Calu3 (cell line): ENCODE results near the gene DNAH9. TPM values are rescaled to one million over a fixed set of nuclear protein-coding genes. Genes with fewer than 3 reads are reported as not detected.

ENCODE experiments used
- BruUV-seq: library from RNA; stranded (reverse); fragments of 400-500 nt; replicated peaks from 2 replicates; lab custom pipeline; 2021; lab: Mats Ljungman, UMichigan
- CTCF ChIA-PET: fragments of 300-600 bp; sonication (Branson Sonifier 250); formaldehyde crosslinking; loops from one replicate; lab custom pipeline; 2022; ENCODE audit warnings: antibody characterized with exemption; lab: Charles Lee
- DNase-seq: peaks from one replicate; pipeline ENCODE4 v3.0.0; 2022
- H3K27ac Mint-ChIP-seq: one replicate; pipeline ENCODE4 v1.8.0; 2022; ENCODE audit warnings: mixed read lengths; ENCODE audit not compliant: unreplicated experiment
- H3K27me3 Mint-ChIP-seq: one replicate; pipeline ENCODE4 v1.8.0; 2022; ENCODE audit warnings: mixed read lengths; ENCODE audit not compliant: unreplicated experiment
- H3K36me3 Mint-ChIP-seq: one replicate; pipeline ENCODE4 v1.8.0; 2022; ENCODE audit warnings: mild to moderate bottlenecking, moderate library complexity, mixed read lengths; ENCODE audit not compliant: insufficient read depth, unreplicated experiment
- H3K4me1 Mint-ChIP-seq: one replicate; pipeline ENCODE4 v1.8.0; 2022; ENCODE audit warnings: mild to moderate bottlenecking, low read depth, mixed read lengths; ENCODE audit not compliant: unreplicated experiment
- H3K4me3 Mint-ChIP-seq: one replicate; pipeline ENCODE4 v1.8.0; 2022; ENCODE audit warnings: mild to moderate bottlenecking, low read depth, moderate library complexity, mixed read lengths; ENCODE audit not compliant: unreplicated experiment
- H3K9me3 Mint-ChIP-seq: one replicate; pipeline ENCODE4 v1.8.0; 2022; ENCODE audit warnings: low read depth, mixed read lengths; ENCODE audit not compliant: unreplicated experiment
- CTCF ChIP-seq: fragments of 200-600 bp; IDR thresholded peaks from one replicate; pipeline ENCODE4 v1.8.0; 2022; ENCODE audit warnings: antibody characterized with exemption; ENCODE audit not compliant: unreplicated experiment
- intact Hi-C: fragments of 100-400 bp; cut with micrococcal nuclease; formaldehyde crosslinking; loops from one replicate; pipeline ENCODE4 v1.10.0; 2022; ENCODE audit not compliant: unreplicated experiment
- total RNA-seq: library from RNA; stranded (reverse); gene quantifications from 2 replicates; pipeline ENCODE4 v1.2.3, GENCODE V29; 2022

DNAH9 gene
- total RNA-seq, 1 experiment from 2014 or later, result 0.19 TPM

GRCh38 chr17:11582217-11582616 lies 16.1 kb upstream of the DNAH9 start:
- BruUV-seq, result no TSS peak
- Mint-ChIP-seq H3K27ac (no peak overlapping the region), H3K27me3 (no peaks in the 10 kb centered on the region), H3K4me3 (no peak overlapping the region), H3K36me3 (no peaks in the 10 kb centered on the region), H3K4me1 (no peaks in the 10 kb centered on the region), H3K9me3 (peaks cover 2% of the 10 kb centered on the region)
- CTCF ChIA-PET, result no interaction called here
- intact Hi-C loops, result no loop called here
- DNase-seq, result no peak
- TF ChIP-seq CTCF, result no peak

GRCh38 chr17:11583306-11583992 lies 14.8 kb upstream of the DNAH9 start:
- H3K27ac Mint-ChIP-seq, result no peak overlapping the region
- BruUV-seq, result no TSS peak
- intact Hi-C loops, result no loop called here
- H3K4me3 Mint-ChIP-seq, result no peak overlapping the region
- DNase-seq, result no peak
- no peaks in the 10 kb centered on the region for H3K36me3 Mint-ChIP-seq
- peaks cover 2% of the 10 kb centered on the region for H3K9me3 Mint-ChIP-seq
- TF ChIP-seq CTCF, result no peak
- CTCF ChIA-PET, result no interaction called here
- no peaks in the 10 kb centered on the region for H3K4me1 Mint-ChIP-seq
- no peaks in the 10 kb centered on the region for H3K27me3 Mint-ChIP-seq

- CTCF ChIA-PET, result no interaction called here
- Mint-ChIP-seq H3K9me3 (peaks cover 2% of the 10 kb centered on the region), H3K4me3 (no peak overlapping the region)
Observed at GRCh38 chr17:11589716-11590115, 8.6 kb upstream of the DNAH9 start.

GRCh38 chr17:11601661-11602060 lies 3.4 kb downstream of the DNAH9 start:
- Mint-ChIP-seq H3K4me3 (no peak overlapping the region), H3K27me3 (no peaks in the 10 kb centered on the region), H3K9me3 (no peaks in the 10 kb centered on the region), H3K4me1 (no peaks in the 10 kb centered on the region), H3K36me3 (no peaks in the 10 kb centered on the region), H3K27ac (no peak overlapping the region)
- TF ChIP-seq CTCF, result no peak
- CTCF ChIA-PET, result interaction anchor here (0.6 kb wide), 1 partner anchor 905 kb away, joined by 4 read pairs; the partner anchor contains the start of gene SCO1
- DNase-seq, result no peak
- no TSS peak for BruUV-seq
- intact Hi-C loops, result no loop called here

More at GRCh38 chr17:11589716-11590115, 8.6 kb upstream of the DNAH9 start:
- Mint-ChIP-seq H3K27ac (no peak overlapping the region), H3K36me3 (no peaks in the 10 kb centered on the region), H3K4me1 (no peaks in the 10 kb centered on the region), H3K27me3 (peaks cover 19% of the 10 kb centered on the region)
- no peak for DNase-seq
- no peak for TF ChIP-seq CTCF
- intact Hi-C loops, result no loop called here
- BruUV-seq, result no TSS peak
